Skin of body (tissue), 1 donor: ENCODE measurements around the gene CD209. TPM values are rescaled to one million over a fixed set of nuclear protein-coding genes. Genes with fewer than 3 reads are reported as not detected.

Experiments used
- total RNA-seq: library from RNA; depleted of rRNA; stranded (reverse); fragments of >200 nt; gene quantifications from one replicate; pipeline ENCODE4 v1.2.3, GENCODE V29; 2014

Gene CD209
- total RNA-seq, 1 donor from 2014 or later = 5.8 TPM

Other genes with a start within 250 kb of the CD209 start
- 7.4 TPM for gene ZNF358, start 231.4 kb downstream of the CD209 start, total RNA-seq
- gene MCOLN1, start 224.9 kb downstream of the CD209 start, total RNA-seq = 6.9 TPM
- gene PNPLA6, start 211.8 kb downstream of the CD209 start, total RNA-seq = 17.6 TPM
- gene CAMSAP3, start 151.7 kb downstream of the CD209 start, total RNA-seq = 5.7 TPM
- 21.9 TPM for gene XAB2, start 118.0 kb downstream of the CD209 start, total RNA-seq
- 26.2 TPM for gene PET100, start 117.7 kb downstream of the CD209 start, total RNA-seq
- gene PCP2, start 113.8 kb downstream of the CD209 start, total RNA-seq = not detected
- gene STXBP2, start 110.4 kb downstream of the CD209 start, total RNA-seq = 25.1 TPM
- gene RETN, start 78.5 kb downstream of the CD209 start, total RNA-seq = 8.5 TPM
- 0.79 TPM for gene MCEMP1, start 70.4 kb downstream of the CD209 start, total RNA-seq
- 19.6 TPM for gene TRAPPC5, start 66.7 kb downstream of the CD209 start, total RNA-seq
- 0.20 TPM for gene FCER2, start 45.4 kb downstream of the CD209 start, total RNA-seq
- gene CLEC4G, start 15.4 kb downstream of the CD209 start, total RNA-seq = 0.20 TPM
- gene CLEC4M, start 15.7 kb upstream of the CD209 start, total RNA-seq = 0.59 TPM
- gene EVI5L, start 82.7 kb upstream of the CD209 start, total RNA-seq = 8.0 TPM
- 0.10 TPM for gene PRR36, start 126.9 kb upstream of the CD209 start, total RNA-seq
- 3.9 TPM for gene LRRC8E, start 141.0 kb upstream of the CD209 start, total RNA-seq
- gene MAP2K7, start 156.3 kb upstream of the CD209 start, total RNA-seq = 9.7 TPM
- 0.59 TPM for gene TGFBR3L, start 167.3 kb upstream of the CD209 start, total RNA-seq
- 5.6 TPM for gene SNAPC2, start 172.8 kb upstream of the CD209 start, total RNA-seq
- 1.4 TPM for gene CTXN1, start 178.6 kb upstream of the CD209 start, total RNA-seq
- gene TIMM44, start 196.1 kb upstream of the CD209 start, total RNA-seq = 36.3 TPM